ENCODE measurements around the gene SH3RF3. TPM values are rescaled to one million over a fixed set of nuclear protein-coding genes. Genes with fewer than 3 reads are reported as not detected.

The SH3RF3 gene
- total and polyA plus RNA-seq, 2 of the 13 experiments (the other 11 are each of a cell fraction or from before 2014, with no cell fraction given), result 0.04 TPM; not detected in 1

GRCh38 chr2:109486711-109487535 is 357.9 kb downstream of the SH3RF3 start (continued):
- TF ChIP-seq ZNF574 (CRISPR knock-in tag; IDR thresholded peaks at IDR 0.05), result no peak
- TF ChIP-seq KDM2A (CRISPR knock-in tag; IDR thresholded peaks at IDR 0.05; ENCODE audit: borderline replicate concordance, low read depth), result no peak

- BruUV-seq (replicated peaks), result no TSS peak
- H3K36me3 ChIP-seq (replicated peaks in 1 of 2; ENCODE audit: control insufficient read depth in 1 of 2, insufficient read depth in 2 of 2, low read length in 2 of 2), result no peaks in the 10 kb centered on the region
- H3K4me2 ChIP-seq (ENCODE audit: low read depth, low read length), result no peak overlapping the region
- CTCF ChIA-PET (ENCODE audit: low intra/inter-chr PET ratio, low total read pairs), result no interaction called here
- no peak for DNase-seq (ENCODE audit: low spot score)
- WGBS (ENCODE audit: low lambda C conversion rate), result 32% methylated on average over 4 of the region's 7 CpGs
- no peaks in the 10 kb centered on the region for H3K9me3 ChIP-seq (ENCODE audit: low read length)
- H3K9ac ChIP-seq (ENCODE audit: insufficient read depth, low read depth, low read length), result no peak overlapping the region
- intact Hi-C loops (cut with micrococcal nuclease; ENCODE audit: unreplicated experiment), result no loop called here
- no peak for ATAC-seq
- no peaks in the 10 kb centered on the region for H3K4me1 ChIP-seq (ENCODE audit: insufficient read depth, low read length)
- POLR2A ChIA-PET, result no interaction called here
- no peak overlapping the region for H3K4me3 ChIP-seq (replicated peaks in 1 of 3; ENCODE audit: insufficient read depth in 1 of 3, low read depth in 2 of 3, low read length in 3 of 3)
- H3K27me3 ChIP-seq (ENCODE audit: control insufficient read depth in 1 of 2, insufficient read depth in 2 of 2, low read length in 2 of 2), result peaks cover 0 to 9% of the 10 kb centered on the region in 2 experiments; a peak in 2 of 5 replicates
- in situ Hi-C loops (cut with HindIII; ENCODE audit: extremely low pct_ligation_motif_present, low pct_unique_long_range_greater_than_20kb), result no loop called here
- no peaks in the 10 kb centered on the region for H4K20me1 ChIP-seq (ENCODE audit: insufficient read depth, low read length)
- H3K79me2 ChIP-seq (ENCODE audit: insufficient read depth, low read length), result no peaks in the 10 kb centered on the region
- H2AFZ ChIP-seq (ENCODE audit: low read length), result no peak overlapping the region
- H3K27ac ChIP-seq (ENCODE audit: extremely low read length, insufficient read depth, low read length), result no peak overlapping the region
- no peak for FAIRE-seq
- TF ChIP-seq ZBTB39 (CRISPR knock-in tag; IDR thresholded peaks at IDR 0.05) (no peak), CTCF (CRISPR knock-in tag; IDR thresholded peaks at IDR 0.05) (no peak), ZNF652 (CRISPR knock-in tag; IDR thresholded peaks at IDR 0.05; ENCODE audit: borderline replicate concordance, low read depth) (no peak), PATZ1 (CRISPR knock-in tag; IDR thresholded peaks at IDR 0.05) (no peak), SOX13 (IDR thresholded peaks at IDR 0.05) (no peak), SOX13 (CRISPR knock-in tag; conservative IDR thresholded peaks at IDR 0.05 in 1 of 2, IDR thresholded peaks at IDR 0.05 in 1 of 2) (no peak), CERS6 (CRISPR knock-in tag; IDR thresholded peaks at IDR 0.05) (no peak), ZNF3 (CRISPR knock-in tag; IDR thresholded peaks at IDR 0.05) (no peak), ATF5 (CRISPR knock-in tag; IDR thresholded peaks at IDR 0.05; ENCODE audit: low read depth) (no peak)
These were observed 358.5 kb downstream of the SH3RF3 start for GRCh38 chr2:109487536-109487869.
